ENCODE data around the gene RNF224.

RNF224 gene

DNA sequence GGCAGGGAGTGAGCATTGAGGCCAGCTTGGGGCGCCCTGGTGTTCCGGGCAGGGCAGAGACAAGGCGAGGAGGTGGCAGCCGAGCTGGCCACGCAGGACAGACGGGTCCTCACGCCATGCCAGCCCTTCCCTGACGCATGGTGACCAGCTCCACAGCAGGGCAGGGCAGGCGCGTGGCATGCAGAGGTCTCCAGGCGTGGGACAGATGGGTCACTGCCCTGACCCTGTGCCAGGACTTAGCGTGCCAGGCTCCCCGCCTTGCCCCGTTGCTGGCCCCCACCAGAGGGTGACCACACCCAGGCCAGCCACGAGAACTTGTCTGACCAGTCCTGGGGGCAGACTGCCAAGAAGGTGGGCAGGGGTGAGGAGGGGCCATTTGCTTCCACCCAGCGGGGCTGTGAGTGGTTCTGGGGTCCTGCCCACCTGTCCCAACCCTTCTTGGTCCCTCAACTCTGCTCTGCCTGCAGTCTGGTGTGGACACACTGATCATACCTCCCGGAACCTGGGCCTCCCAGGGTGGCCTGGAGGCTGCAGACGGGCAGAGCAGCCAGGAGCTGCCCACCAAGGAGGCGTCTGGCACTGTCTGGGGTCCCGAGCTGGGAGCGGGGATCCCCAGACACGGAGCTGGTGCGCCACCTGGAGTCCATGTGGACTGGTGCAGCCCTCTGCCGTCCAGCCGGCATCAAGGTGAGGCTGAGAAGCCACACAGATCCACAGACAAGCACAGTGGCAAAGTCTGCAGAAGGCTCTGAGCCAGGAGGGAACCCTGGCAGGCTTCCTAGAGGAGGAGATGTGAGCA, at the start of gene RNF224:
Gene RNF224 (plus strand): TSS at position 449 of the 799 bp plus-strand sequence. CDS start 834 bp downstream, outside the sequence.
- peak; percentile 90 for DNase-seq

GRCh38 chr9:137178201-137178938, 48.9 kb upstream of the RNF224 start:
- DNase-seq: peak; percentile 70

DNA sequence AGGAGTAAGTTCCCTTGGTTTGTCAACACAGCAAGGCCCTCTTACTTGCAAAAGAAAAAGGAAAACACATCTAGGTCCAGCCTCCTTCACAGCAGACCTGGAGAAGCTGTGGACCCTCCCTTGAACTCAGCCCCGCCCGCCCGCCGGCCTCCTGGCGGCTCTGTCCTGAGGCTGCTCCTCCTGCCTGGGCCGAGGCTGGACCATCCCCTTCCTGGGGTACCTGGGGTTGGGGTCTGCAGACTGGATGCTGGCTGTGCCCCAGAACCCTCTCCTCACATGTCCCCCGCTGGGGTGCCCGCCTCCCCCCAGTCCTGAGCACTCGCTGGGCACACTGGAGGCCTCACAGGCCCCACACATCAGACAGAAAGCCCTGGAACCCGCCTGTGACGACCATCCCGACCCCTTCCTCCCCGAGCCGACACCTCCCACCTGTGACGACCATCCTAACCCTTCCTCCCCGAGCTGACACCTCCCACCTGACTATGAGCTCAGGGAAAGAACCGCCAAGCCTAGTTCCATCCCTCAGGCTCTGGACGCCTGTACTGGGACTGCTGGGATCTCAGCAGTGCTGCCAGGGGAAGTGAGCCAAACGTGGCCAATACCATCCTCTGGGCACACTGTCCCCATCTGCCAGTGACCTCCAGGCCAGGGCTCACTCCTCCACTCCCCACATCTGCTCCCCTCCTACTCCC, 48.2 kb upstream of the RNF224 start:
- no peak for DNase-seq

GRCh38 chr9:137179761-137180160, 47.5 kb upstream of the RNF224 start:
- DNase-seq: no peak

- DNase-seq: no peak
Measured at GRCh38 chr9:137180491-137180890, 46.8 kb upstream of the RNF224 start.

DNA sequence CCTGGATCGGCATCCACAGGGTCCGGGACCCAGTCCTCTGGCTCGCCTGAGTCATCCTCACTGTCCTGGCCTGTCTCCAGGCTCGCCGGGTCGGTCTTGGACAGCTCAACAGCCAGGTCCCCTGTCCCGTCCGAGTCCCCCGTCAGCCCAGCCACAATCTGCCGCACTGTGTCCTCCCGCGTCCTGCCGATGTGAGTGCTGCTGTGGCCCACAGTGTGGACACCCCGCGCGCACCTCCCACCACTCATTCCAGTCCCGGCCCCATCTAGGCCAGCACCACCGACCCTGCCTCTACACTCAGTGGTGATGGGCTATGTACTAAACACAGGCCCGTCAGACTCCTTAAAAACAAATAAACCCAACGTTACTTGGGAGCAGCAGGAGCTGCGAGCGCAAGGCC, 45.6 kb upstream of the RNF224 start:
- no peak for DNase-seq

GRCh38 chr9:137182836-137183235, 44.5 kb upstream of the RNF224 start:
- DNase-seq: no peak

DNA sequence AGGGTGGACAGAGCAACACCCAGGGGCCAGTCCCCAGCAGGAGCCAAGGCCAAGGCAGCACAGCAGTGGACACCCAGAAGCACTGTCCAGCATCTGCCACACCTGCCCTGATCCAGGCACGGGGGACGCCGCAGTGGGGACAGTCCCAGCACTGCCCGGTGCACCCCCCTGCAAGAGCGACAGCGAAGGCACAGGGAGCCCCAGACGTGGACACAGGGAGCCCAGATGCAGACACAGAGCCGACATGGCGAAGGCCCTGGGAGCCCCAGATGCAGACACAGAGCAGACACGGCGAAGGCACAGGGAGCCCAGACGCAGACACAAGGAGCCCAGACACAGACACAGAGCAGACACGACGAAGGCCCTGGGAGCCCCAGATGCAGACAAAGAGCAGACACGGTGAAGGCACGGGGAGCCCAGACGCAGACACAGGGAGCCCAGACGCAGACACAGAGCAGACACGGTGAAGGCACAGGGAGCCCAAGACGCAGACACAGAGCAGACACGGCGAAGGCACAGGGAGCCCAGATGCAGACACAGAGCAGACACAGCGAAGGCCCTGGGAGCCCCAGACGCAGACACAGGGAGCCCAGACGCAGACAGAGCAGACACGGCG, 43.2 kb upstream of the RNF224 start:
- no peak for DNase-seq

DNA sequence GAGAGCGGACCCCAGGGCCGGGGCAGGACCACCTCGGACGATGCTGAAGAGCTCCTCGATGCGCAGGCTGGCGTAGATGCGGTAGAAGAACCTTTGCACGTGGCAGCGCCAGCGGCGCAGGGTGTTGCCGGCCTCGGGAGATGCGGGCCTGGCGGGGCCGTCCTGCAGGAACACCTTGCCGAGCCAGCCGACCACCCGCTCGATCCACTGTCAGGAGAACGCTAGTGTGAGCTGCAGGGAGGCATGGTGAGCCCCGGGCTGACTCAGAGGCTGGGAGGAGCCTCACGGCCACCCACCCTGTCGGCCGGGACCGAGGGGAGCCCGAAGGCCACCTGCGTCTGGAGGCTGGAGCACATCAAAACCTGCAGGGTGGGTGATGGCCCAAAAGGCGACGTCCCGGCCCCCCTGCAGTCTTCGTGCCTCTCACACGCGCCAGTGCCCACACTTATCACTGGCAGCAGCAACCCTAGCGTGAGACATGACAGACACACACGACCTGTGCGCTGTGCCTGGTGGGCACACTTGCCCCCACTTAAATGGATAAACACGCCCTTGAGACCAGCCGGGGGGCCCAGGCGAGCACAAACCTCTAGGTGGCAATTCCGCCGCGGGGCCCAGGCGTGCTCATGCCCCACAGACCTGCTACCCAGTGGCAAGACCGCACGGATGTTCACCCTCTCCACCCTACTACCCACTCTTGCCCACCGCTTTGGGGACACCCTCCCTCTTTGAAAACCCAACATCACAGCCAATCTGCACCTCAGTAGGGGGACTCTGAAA, 42.2 kb upstream of the RNF224 start:
- DNase-seq: no peak

DNA sequence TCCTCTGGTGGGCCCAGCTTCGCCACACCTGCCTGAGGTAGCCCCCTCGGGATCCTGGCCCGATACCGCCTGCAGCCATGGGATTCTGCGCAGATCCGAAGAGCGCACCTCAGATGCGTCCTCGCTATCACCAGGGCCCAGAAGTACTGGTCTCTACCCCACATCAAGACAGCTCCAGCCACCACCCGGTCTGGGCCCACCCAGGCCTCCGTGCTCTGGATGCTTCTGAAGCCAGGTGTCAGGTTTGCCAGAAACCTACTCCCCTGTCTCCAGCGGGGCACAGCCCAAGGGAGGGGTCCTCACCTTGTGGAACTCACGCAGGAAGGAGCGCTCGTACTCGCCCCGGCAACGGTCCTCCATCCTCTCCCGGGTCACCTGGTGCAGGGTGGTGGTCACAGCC, 41.4 kb upstream of the RNF224 start:
- DNase-seq: no peak

GRCh38 chr9:137186385-137186784, 40.9 kb upstream of the RNF224 start:
- no peak for DNase-seq

DNA sequence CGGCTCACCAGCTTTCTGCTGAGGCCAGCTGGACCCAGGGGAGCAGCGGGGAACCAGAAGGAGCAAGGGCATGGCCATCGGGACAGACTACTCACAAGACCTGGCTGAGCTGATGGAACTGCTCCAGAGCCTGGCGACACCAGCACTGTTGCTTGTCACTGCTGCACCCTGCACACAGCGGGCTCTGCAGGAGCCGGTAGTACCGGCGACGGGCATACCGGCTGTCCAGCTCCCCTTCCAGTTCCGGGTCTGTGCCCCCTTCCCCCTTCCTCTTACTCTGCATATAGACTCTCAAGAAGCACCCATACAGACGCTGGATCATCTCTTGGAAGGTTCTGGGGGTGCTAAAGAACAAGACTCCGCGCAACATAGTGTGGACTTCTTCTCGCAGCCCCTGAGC, 39.9 kb upstream of the RNF224 start:
- no peak for DNase-seq

- no peak for DNase-seq
Measured at GRCh38 chr9:137188086-137188489, 39.2 kb upstream of the RNF224 start.

DNA sequence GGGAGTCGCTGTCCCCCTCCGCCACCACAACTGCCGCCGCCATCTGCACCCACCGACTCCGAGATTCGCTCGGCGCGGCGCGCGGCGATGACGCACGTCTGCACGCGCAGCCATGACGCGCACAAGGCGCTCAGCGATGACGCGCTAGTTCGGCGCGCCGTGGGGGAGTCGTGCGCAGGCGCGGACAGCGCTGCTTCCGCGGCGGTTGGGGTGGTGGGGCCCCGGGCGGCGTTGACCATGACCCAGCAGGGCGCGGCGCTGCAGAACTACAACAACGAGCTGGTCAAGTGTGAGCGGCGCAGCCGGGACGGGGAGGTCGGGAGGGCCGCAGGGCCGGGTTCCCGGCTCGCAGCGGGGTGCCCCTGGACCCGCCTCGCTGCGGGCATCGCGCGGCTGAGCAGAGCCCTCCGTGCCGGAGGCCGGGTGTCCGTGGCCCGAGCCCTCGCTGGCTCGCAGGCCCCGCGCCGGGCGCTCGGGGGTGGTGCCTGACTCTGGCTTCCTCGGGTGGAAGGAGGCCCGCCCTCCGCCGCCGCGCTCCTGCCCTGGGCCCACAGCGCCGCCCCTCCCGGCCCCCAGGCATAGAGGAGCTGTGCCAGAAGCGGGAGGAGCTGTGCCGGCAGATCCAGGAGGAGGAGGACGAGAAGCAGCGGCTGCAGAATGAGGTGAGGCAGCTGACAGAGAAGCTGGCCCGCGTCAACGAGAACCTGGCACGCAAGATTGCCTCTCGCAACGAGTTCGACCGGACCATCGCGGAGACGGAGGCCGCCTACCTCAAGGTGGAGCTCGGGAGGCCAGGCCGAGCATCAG, 38.6 kb upstream of the RNF224 start, which contains the start of the genes ANAPC2 and SSNA1:
Gene ANAPC2 (minus strand): TSS at position 71 of the 807 bp plus-strand sequence. CDS start 28 bp downstream, at position 43.
Gene SSNA1 (plus strand): TSS at position 187 of the 807 bp plus-strand sequence. CDS start 51 bp downstream, at position 238.
- peak; percentile 95 for DNase-seq

- DNase-seq: no peak
Measured at GRCh38 chr9:137189297-137190295, 37.7 kb upstream of the RNF224 start.

DNA sequence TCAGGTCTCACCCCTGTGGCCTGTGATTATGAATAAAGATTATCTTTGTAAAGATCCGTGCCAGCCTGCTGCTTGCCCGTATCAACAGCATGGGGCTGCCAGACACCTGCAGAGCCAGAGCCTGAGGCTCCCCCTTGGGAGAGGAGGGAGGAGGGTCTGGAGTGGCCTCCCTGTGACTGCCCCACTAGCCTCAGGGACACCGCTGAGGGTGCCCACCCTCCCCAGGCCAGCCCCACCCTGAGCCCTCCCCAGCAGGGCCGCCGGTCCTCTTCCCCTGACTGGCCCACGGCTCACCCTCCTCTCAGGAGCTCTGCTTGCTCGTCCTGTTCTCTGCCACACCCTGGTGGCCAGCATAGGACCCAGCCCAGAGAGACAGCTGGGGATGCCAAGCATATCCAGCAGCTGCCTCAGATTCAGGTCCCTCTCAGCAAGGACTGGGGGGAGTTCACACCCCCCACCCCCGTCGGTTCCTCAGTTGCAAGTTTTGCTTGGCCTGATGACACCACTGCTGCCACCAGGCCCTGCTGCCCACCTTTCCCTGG, 36.9 kb upstream of the RNF224 start:
- DNase-seq: no peak

DNA sequence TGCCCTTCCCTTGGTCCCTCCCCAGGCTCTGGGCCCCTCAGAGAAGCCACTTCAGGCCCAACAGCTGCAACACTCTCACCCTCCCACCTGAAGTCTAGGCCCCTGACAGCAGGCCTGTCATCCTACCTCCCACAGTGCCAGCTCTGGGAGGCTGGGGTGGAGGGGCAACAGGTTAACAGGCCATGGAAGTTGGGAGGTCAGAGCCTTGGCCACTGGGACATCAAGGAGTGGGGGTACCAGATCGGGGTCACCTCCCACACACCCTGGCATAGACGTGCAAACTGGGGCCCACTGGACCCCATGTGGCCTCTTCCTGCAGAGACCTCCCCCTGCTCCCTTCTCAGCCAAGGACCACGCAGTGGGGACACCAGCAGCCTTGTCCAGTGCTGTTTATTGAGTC, 36.1 kb upstream of the RNF224 start:
- DNase-seq: no peak

- DNase-seq: no peak
Measured at GRCh38 chr9:137191691-137192447, 35.4 kb upstream of the RNF224 start.

DNA sequence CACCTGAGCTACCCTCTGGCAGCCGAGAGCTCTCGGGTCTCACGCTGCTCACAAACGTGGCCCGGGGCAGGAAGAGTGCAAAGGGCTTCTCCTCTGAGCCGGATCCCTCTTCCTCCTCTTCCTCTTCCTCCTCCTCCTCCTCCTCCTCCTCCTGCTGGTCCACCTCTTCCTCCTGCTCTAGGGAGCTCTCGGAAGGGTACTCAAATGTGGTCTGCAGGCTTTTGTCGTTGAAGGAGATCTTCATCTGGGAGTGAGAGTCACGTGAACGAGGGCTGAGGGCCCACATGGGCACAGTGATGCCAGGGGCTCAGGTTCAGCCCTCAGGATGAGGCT, 34.9 kb upstream of the RNF224 start:
- DNase-seq: no peak
